ENCODE data around the gene SKAP2.

- TF ChIP-seq POLR2AphosphoS5 (IDR thresholded peaks at IDR 0.05; ENCODE audit: low read depth): no peak
- TF ChIP-seq ETS1 (IDR thresholded peaks at IDR 0.05): no peak
Observed at GRCh38 chr7:26861050-26861449, 3.3 kb downstream of the SKAP2 start.

All from GM23338 (cell line).